Spleen (tissue), 7 donors: ENCODE results near the gene RRAGD.

ENCODE experiments used
- CTCF ChIP-seq, 11 experiments: fragments of 200-600 bp in 7 of 11; fragments of 450-650 bp in 4 of 11; sonication (generic) in 4 of 11; IDR thresholded peaks in 8 of 11; conservative IDR thresholded peaks in 3 of 11; 1 replicate in 7 of 11; 2 replicates in 4 of 11; pipeline versions ENCODE4 v1.4.0 to v1.8.0; 2016 to 2021; ENCODE audit warnings: antibody characterized with exemption in 11 of 11, inconsistent platforms in 4 of 11, mild to moderate bottlenecking in 1 of 11
- POLR2A ChIP-seq, 3 donors: fragments of 450-650 bp; IDR thresholded peaks; one replicate each; pipeline ENCODE4 v1.5.1; 2017; ENCODE audit warnings: antibody characterized with exemption in 3 of 3, mild to moderate bottlenecking in 1 of 3
- POLR2AphosphoS5 ChIP-seq, 3 donors: sonication (generic); formaldehyde crosslinking; IDR thresholded peaks; one replicate each; pipeline ENCODE4 v1.5.1; 2017; ENCODE audit warnings: antibody characterized with exemption in 3 of 3
- donor health status: DM: no; HTN: no; CAD: no; lungs with moderate emphysema.
- donor health status: DM: no; HTN: no; CAD: no.
- donor health status: DM: no; HTN: no; CAD: no.

GRCh38 chr6:89339565-89339964 lies 72.5 kb downstream of the RRAGD start:
- TF ChIP-seq CTCF (IDR thresholded peaks at IDR 0.05 in 8 of 11, conservative IDR thresholded peaks at IDR 0.05 in 3 of 11) (no peak), POLR2A (IDR thresholded peaks at IDR 0.05) (no peak), POLR2AphosphoS5 (IDR thresholded peaks at IDR 0.05) (no peak)
